GM19438 (cell line): ENCODE measurements around the gene UBTD1.

Source experiments
- ATAC-seq: cut with Tn5 transposase; IDR thresholded peaks from one replicate; pipeline ENCODE4 v1.9.1; 2021; ENCODE audit warnings: low read depth; ENCODE audit not compliant: unreplicated experiment

Gene UBTD1

DNA sequence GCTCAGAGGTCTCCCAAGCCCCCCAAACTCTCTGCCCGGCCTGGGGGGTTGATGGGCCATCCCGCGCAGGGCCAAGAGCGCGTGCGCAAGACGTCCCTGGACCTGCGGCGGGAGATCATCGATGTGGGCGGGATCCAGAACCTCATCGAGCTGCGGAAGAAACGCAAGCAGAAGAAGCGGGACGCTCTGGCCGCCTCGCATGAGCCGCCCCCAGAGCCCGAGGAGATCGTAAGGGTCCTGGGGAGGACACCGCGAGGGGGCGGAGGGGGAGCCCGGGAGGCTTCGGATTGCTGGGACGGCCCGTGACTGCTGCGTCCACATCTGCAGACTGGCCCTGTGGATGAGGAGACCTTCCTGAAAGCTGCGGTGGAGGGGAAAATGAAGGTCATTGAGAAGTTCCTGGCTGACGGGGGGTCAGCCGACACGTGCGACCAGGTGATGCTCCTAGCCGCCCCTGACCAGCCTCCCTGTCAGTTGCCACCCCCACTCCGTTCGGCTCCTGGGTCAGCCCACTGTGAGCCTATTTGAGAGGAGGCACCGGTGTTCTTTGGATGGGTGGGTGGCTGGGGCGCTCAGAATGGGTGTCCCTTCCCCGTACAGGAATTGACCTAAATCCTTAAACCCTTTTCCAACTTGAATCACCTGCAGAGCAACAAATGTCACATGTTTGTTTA lies 79.6 kb downstream of the UBTD1 start:
- ATAC-seq, result no peak

DNA sequence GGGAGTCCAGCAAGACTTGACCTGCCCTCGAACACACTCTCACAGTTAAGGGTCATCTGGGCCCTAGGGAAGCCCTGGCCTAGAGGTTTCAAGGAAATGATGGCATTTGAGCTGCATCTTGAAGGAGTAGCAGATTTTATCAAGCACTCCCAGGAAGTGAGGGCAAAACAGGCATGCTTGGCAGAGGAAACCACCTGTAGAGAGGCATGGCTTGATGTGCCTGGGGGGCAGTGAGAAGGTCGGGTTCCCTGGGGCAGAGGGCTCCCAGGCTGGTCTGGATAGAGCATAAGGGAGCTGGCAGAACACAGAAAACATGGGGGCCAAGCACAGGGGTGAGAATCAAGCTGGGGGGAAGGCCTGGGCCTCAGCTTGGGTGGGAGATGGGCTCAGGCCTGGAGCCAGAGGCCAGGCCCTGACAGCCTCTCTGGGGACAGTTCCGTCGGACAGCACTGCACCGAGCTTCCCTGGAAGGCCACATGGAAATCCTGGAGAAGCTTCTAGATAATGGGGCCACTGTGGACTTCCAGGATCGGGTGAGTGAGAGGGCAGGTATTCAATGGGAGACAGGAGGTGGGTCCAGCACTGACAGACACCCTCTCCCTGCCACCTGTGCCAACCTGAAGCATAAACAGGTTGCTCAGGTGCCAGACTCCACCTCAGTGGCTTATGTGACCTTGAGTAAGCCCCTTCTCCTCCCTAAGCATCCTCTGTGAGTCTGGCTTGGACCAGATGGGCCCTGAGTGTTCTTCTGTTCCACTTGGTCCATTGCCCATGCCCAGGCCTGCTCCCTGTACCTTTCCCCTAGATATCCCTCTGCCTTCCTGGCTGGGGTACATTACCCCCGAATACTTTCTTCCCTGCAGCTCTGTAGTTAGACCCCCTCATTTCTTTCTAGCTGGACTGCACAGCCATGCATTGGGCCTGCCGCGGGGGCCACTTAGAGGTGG lies 82.0 kb downstream of the UBTD1 start:
- ATAC-seq, result no peak

- no peak for ATAC-seq
These were observed 83.4 kb downstream of the UBTD1 start for GRCh38 chr10:97582169-97582568.

DNA sequence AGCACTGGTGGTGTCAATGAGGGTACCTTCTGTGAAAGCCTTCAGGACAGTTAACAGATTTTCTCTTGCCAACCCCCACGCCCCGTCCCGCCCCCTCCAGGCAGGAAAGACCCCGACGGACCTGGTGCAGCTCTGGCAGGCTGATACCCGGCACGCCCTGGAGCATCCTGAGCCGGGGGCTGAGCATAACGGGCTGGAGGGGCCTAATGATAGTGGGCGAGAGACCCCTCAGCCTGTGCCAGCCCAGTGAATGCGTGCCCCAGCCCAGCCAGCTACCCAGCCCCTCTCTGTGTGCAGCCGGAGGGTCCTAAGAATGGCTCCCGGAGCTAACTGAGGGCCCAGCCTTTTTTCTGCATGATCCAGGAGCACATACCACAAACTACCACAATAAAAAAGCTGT lies 84.8 kb downstream of the UBTD1 start:
- ATAC-seq, result no peak

- peak; percentile 65 for ATAC-seq
These were observed 85.5 kb downstream of the UBTD1 start, which contains the start of gene HOGA1 for GRCh38 chr10:97584060-97584797. Gene HOGA1, plus strand, starts transcription at chr10:97584389. Its CDS starts 315 bp downstream, at chr10:97584704.

DNA sequence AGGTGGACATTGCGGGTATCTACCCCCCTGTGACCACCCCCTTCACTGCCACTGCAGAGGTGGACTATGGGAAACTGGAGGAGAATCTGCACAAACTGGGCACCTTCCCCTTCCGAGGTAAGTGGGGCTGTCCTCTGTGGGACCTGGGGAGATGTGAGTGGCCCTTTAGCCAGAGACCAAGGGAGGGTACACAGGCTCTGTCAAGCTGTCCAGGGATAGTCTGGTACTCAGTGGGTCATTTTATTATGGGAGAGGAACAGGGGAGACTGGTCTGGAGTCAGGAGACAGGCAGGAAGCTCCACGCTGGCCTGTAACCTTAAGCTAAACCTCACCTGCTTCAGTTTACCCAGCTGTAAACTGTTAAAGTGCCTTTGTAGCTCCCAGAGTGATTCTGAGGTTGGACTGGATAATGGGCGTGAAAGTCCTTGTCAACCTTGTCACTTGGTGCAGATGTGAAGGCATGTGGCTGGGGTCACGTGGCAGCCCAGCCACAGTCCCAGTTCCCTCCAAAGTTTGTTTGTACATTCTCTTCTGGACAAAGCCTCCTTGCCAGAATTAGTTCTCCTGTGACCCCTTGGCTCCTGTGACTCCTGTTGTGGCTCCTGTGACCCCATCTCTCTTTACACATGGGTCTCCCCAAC lies 86.2 kb downstream of the UBTD1 start:
- peak; percentile 17 for ATAC-seq

- ATAC-seq, result no peak
These were observed 86.7 kb downstream of the UBTD1 start for GRCh38 chr10:97585439-97585811.

- ATAC-seq, result no peak
These were observed 88.5 kb downstream of the UBTD1 start for GRCh38 chr10:97587183-97587582.

DNA sequence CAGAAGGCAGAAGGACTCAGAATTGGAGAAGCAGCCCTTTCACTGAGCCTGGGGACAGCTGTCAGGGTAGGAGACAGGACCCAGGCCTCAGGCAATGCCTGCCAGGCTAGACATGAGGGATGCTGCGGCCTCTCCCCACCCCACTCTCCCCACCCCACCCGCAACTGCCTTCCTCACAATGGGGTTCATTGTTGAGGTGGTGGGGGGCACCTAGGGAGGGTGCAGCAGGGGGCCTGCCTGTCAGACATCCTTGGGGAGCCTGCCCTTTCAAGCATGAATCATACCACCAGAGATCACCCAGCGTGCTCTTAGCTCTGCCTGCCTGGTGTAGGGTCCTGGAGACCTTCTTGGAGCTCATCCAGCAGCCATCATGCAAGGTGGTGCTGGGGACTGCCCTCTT lies 90.8 kb downstream of the UBTD1 start, which contains the start of gene C10orf62:
Gene C10orf62, plus strand, starts transcription at position 243 of the 400 bp plus-strand sequence. CDS start 177 bp downstream, outside the sequence.
- ATAC-seq, result no peak

GRCh38 chr10:97590082-97590747 lies 91.5 kb downstream of the UBTD1 start:
- no peak for ATAC-seq

GRCh38 chr10:97590748-97591495 lies 92.2 kb downstream of the UBTD1 start:
- ATAC-seq, result no peak

GRCh38 chr10:97593421-97593820 lies 94.7 kb downstream of the UBTD1 start:
- no peak for ATAC-seq

- no peak for ATAC-seq
These were observed 97.7 kb downstream of the UBTD1 start for GRCh38 chr10:97596101-97597082.

GRCh38 chr10:97597778-97598177 lies 99.1 kb downstream of the UBTD1 start:
- ATAC-seq, result no peak

DNA sequence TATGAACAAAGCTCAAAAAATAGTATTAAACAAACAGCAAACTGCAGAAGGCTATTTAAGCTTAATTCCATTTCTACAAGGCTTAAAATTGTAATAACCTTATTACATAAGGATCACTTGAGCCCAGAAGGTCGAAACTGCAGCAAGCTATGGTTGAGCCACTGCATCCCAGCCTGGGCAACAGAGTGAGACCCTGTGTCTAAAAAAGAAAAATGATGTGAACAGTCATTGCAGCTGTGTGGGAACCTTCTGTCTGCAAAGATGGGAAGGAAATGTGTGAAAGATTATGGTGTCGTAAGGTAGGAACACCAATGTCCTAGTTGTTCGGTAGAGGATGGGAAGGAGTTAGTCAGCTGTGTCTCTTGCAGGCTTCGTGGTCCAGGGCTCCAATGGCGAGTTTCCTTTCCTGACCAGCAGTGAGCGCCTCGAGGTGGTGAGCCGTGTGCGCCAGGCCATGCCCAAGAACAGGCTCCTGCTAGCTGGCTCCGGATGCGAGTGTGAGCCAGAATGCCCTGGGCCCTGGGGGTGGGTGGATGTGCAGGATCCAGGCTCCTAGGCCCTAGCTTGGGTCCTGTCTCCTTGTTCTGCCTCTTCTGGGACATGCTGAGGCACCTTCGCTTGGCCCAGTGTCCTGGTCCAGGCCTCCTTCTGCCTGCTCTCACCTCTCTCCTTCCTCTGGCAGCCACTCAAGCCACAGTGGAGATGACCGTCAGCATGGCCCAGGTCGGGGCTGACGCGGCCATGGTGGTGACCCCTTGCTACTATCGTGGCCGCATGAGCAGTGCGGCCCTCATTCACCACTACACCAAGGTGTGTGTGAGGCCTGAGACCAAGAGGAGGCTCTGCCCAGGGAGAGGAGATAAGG lies 99.9 kb downstream of the UBTD1 start:
- ATAC-seq, result no peak

- ATAC-seq, result no peak
These were observed 100.5 kb downstream of the UBTD1 start for GRCh38 chr10:97599272-97599619.

- ATAC-seq, result no peak
These were observed 101.9 kb downstream of the UBTD1 start for GRCh38 chr10:97600616-97601015.
